GM13977 (cell line): Measurements from ENCODE around the gene C5orf58.
"Not testable (repeated sequence)": the region's sequence is repeated elsewhere in the genome, so short reads cannot be mapped to it uniquely, and the experiment has no call there.

ENCODE experiments used
- DNase-seq: peaks from one replicate; pipeline ENCODE4 v3.0.0; 2012; ENCODE audit warnings: low spot score
- in situ Hi-C: fragments of 300-500 bp; cut with MboI; formaldehyde crosslinking; loops from one replicate; pipeline ENCODE4 v1.12.0; 2022; ENCODE audit warnings: low sequenced_read_pairs, low pct_unique_long_range_greater_than_20kb, mixed read lengths, inconsistent platforms; ENCODE audit not compliant: unreplicated experiment
- TF ChIP-seq, protein P1 (sequence below): IDR thresholded peaks from 2 replicates; pipeline ENCODE4 v1.5.1; 2012; ENCODE audit warnings: mild to moderate bottlenecking, control low read depth; ENCODE audit not compliant: insufficient read depth; ENCODE audit errors: extremely low read depth, missing control alignments

Gene C5orf58

GRCh38 chr5:170226661-170227060 is 6.1 kb upstream of the C5orf58 start:
- DNase-seq: no peak
- TF ChIP-seq, protein P1, sequence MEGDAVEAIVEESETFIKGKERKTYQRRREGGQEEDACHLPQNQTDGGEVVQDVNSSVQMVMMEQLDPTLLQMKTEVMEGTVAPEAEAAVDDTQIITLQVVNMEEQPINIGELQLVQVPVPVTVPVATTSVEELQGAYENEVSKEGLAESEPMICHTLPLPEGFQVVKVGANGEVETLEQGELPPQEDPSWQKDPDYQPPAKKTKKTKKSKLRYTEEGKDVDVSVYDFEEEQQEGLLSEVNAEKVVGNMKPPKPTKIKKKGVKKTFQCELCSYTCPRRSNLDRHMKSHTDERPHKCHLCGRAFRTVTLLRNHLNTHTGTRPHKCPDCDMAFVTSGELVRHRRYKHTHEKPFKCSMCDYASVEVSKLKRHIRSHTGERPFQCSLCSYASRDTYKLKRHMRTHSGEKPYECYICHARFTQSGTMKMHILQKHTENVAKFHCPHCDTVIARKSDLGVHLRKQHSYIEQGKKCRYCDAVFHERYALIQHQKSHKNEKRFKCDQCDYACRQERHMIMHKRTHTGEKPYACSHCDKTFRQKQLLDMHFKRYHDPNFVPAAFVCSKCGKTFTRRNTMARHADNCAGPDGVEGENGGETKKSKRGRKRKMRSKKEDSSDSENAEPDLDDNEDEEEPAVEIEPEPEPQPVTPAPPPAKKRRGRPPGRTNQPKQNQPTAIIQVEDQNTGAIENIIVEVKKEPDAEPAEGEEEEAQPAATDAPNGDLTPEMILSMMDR: no peak
- in situ Hi-C loops: loop anchor here (10.0 to 25.0 kb wide), 2 partner anchors 198 to 386 kb away; no protein-coding TSS in a partner anchor

DNA sequence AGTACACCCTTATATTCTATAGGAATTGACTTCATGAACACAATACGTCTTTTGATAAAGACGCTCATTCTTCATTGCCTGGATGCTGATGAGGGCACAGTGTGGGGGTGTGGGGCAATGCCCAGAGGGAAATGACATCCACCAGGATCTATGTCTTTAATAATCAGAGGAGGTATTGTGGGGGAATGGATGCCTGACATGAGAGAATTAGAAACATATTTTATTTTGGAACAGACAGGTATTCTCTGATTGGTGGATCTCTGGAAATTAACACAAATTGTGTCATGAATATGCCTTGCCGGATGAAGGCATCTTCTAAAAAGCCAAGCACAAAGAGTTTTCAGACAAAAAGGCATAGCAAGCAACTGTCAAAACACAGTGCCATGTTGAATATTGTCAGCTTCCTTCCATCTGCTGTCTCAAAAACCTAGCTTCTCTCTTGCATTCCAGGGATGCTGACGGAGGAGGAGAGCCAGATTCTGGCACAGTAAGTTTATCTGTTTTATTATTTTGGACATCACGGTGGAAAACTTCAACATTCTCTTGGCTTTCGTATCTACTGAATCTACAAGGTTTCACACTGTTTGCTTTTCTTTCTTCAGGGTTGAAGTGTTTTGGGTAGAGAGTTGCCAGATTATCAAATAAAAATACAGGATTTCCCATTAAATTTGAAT is 3.9 kb upstream of the C5orf58 start:
- TF ChIP-seq, protein P1: no peak
- in situ Hi-C loops: loop anchor here (10.0 to 25.0 kb wide), 2 partner anchors 196 to 383 kb away; no protein-coding TSS in a partner anchor

DNA sequence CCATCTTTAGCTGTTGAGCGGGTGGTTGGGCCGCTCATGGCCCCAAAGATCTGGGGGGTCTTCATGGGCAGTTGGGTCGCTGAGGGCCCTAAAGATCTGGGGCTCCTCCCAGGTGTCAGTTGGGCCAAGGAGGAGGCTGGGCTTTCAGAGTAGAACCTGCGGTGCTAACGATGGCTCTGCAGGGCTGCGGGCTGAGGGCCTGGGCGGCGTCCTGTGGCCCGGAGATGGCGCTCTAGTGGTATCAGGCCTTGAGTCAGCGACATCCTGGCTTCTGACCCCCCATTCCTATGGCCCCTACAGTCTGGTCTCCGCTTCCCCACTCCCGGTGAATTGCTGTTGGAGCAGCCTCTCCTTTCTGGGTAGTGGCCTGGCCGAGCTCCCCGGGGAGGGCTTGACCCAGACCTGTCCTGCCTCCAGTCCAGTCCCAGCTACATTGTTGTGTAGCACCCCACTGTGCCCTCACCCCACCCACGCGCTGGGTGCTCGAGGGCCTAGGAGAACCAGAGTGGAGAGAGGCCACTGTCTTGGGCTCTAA is 640 bp downstream of the C5orf58 start:
- TF ChIP-seq, protein P1: no peak
- in situ Hi-C loops: loop anchor here (25.0 kb wide), 1 partner anchor 379 kb away; no protein-coding TSS in a partner anchor
- no peak for DNase-seq

More for the DNA sequence above, 3.9 kb upstream of the C5orf58 start:
- DNase-seq: no peak

GRCh38 chr5:170235876-170236864 is 3.4 kb downstream of the C5orf58 start:
- no peak for DNase-seq
- TF ChIP-seq, protein P1: no peak
- in situ Hi-C loops: loop anchor here (25.0 kb wide), 1 partner anchor 376 kb away; no protein-coding TSS in a partner anchor

GRCh38 chr5:170238456-170239196 is 5.8 kb downstream of the C5orf58 start:
- no peak for DNase-seq
- TF ChIP-seq, protein P1: no peak
- in situ Hi-C loops: loop anchor here (25.0 kb wide), 1 partner anchor 374 kb away; no protein-coding TSS in a partner anchor

- DNase-seq: not testable (repeated sequence)
- in situ Hi-C loops: loop anchor here (25.0 kb wide), 1 partner anchor 367 kb away; no protein-coding TSS in a partner anchor
Observed at GRCh38 chr5:170245436-170245835, 12.7 kb downstream of the C5orf58 start.
